GM18858 (cell line): ENCODE results near the gene AGPAT3.

ENCODE experiments used
- ATAC-seq: cut with Tn5 transposase; IDR thresholded peaks from one replicate; pipeline ENCODE4 v1.9.1; 2021; ENCODE audit not compliant: unreplicated experiment

AGPAT3 gene

DNA sequence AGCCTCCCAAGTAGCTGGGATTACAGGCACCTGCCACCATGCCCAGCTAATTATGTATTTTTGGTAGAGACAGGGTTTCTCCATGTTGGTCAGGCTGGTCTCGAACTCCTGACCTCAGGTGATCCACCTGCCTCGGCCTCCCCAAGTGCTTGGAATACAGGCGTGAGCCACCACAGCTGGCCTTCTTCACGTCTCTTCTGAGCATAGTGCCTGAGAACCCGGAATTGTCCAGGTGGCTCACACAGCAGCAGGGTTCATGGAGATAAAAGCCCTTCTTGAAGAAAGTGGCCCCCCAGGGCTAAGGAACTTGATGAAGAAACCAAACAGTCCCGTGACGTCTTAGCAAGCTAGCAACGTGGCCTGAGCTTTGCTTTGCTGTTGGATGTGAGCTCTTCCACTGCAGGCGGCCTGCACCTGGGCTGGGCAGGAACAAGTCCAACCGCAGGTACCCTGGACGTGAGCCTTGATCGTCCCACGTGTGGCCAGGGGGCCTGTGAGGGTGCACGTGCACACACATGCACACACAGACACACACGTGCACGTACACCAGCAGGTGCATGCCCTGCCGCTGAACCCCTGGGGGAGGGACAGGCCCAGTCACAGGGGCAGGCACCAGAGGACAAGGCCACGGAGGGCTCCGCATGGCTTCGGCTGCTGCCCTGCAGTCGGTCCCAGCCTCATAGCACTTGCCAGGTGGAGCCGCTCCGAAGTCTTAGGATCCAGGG, 123.6 kb downstream of the AGPAT3 start:
- ATAC-seq, result no peak

DNA sequence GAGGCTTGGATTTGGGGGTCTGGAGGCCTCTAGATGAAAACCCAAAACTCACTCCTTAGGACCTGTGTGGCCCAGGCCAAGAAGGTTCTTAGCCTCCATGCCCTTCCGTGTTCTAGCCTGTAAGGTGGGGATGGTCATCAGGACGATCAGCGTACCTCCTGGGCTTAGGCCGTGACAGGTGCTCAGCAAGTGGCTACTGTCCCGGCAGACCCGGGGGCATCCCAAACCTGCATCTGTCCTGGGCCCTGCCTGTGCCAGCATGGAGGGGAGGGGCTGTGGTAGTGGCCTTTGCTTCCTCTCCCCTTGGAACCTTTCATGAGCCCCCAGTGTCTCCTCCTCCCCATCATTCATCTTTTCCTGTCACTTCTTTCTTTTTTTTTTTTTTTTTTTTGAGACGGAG, 124.4 kb downstream of the AGPAT3 start:
- no peak for ATAC-seq

DNA sequence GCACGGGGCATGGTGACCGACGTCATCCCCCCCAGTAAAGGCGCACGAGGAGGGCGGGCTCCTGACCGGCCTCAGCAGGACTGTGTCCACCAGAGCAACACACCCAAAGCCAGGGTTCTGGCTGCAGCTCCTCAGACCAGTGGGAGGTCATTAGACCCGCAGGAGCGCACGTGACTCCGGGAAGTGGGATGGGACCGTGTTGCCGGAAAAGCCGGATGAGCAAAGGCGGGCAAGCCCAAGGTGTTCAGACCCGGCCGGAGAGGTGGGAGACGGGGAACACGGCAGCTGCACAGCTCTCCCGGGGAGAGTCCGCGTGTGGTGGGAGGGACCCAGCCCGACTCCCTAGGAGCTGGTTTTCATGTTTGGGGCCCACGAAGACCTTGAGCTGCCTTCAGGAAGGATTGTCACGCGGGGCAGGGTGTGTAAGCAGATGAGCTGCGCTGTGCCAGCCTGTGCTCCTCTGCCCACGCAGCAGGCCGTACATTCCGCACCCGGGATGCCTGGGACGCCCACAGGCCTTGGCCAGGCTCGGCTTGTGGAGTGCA, 126.5 kb downstream of the AGPAT3 start:
- no peak for ATAC-seq

DNA sequence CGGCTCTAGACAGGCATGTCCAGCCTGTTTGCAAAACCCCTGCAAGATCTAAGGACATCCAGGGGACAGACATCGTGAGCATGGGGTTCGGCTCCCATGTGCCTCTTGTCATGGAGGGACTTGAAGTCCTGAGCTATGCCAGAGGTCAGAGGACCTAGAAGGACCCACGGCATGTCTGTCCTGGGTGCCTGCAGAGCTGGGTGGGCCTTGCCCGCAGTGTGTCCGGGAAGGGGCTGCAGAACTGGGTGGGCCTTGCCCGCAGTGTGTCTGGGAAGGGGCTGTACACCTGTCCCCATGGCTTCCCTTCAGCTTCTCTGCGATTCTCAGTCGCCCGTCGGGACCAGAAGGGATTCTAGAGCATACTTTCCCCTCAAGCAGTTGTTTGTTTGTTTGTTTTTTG, 127.1 kb downstream of the AGPAT3 start:
- ATAC-seq, result no peak

DNA sequence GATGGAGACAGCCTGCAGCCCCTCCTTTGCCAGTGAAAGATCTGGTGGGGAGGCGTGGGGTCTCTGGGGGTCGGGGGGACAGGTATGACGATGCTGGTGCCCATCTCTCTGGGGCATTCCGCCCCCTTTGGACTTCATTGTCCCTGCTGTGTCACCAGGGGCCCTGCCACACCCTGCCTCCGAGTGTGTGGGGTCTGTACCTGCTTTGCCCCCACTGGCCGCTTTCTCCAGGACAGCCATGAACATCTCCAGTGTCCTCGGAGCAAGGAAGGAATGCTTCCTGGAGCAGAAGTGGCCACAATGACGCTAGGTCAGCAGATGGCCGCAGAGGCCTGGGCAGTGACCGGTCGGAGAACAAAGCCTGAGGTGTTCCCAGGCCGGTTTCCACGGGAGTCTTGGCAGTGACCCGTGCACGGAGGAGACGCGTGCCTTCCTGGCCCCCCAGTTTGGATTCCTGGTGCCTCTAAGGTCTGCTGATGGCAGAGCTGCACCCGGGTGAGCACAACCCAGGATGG, 128.5 kb downstream of the AGPAT3 start:
- no peak for ATAC-seq

DNA sequence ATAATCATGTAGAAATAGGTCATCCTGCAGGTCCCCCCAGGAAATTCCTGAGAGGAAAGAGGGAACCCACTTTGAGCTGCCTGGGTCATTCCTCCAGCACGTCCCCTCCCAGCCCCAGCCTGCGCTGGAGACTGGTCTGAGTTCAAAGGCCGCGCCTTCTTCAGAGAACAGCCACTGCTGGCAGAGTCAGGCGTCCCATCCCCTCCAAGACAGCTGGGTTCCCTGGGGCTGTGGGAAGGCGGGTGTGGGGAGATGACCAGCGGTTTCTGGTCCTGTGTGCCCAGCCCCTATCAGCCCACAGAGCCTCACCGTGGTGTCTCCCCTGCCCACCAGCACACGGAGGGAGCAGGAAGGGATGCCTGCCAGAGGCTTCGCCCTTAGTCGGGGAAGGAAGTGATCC, 129.1 kb downstream of the AGPAT3 start:
- no peak for ATAC-seq

DNA sequence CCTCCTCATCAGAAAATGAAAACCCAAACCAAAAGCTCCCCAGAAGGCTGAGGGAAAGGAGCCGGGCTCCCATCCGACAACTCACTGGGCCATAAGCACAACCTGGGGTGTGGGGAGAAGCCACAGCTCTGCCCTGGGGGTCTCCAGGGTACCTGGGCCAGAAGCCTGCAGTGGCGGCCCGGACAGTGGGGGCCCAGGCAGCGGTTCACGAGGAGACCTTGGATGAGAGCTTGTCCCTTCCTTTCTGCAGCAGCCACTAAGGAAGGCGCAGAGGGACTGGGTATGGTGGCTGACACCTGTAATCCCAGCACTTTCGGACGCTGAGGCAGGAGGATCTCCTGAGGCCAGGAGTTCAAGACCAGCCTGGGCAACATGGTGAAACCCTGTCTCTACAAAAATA, 129.6 kb downstream of the AGPAT3 start:
- no peak for ATAC-seq

DNA sequence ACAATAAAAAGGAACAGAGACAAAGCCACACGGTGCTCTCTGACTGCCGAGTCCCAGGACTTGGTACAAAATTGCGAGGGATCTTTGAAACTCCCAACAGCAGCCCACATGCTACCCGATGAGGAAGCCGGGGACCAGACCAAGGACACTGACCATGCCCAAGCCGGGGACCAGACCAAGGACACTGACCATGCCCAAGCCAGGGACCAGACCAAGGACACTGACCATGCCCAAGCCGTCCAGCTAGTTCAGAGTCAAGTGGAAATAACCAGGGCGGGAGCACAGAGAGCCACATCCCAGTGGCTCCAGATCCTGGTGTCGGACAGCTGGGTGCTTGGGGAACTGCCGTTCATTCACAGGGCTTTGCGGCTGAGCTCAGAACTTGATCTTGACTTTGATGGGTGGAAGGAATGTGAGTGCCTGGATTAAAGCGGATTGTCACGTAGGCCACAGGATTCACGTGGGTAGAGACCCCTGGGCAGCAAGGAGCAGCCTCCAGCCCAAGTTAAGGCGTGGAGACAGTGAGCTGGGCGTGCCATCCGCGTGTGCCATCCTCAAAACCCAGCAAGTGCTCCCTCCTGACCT, 130.6 kb downstream of the AGPAT3 start:
- ATAC-seq, result no peak

DNA sequence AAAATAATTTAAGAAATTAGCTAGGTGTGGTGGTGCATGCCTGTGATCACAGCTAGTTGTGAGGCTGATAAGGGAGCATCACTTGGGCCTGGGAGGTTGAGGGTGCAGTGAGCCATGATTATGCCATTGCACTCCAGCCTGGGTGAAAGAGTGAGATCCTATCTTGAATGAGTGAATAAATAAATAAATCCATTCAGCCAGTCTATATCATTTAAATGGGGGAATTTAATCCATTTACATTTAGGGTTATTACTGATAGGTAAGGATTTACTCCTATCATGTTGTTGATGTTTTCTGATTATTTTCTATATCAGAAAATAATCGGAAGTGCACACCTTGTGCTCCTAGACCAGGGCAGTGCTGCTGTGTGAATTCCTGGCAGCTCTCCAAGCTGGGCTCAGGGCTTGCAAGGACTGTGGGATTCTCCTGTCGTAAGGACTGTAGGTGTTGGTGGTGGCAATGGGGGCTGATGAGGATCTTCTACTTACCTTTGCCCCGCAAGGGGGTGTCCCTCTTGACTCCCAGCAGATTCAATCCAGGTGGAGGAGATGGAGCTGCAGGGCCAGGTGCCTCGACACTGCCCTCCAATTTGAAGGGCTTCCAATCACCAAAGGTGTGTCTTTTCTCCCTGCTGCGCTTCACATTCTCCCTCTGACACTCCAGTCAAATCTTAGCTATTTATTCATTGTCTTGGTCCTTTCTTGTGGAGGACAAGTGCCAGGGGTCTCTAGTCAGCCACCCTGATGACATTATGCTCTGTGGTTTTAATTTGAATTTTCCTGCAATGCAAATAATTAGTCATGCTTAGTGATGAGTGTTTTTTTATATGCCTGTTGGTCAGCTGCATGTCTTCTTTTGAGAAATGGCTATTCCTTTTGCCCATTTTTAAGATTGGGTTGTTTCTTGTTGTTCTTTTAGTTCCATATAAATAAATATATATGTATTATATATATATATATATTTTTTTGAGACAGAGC, 133.0 kb downstream of the AGPAT3 start:
- ATAC-seq, result no peak

DNA sequence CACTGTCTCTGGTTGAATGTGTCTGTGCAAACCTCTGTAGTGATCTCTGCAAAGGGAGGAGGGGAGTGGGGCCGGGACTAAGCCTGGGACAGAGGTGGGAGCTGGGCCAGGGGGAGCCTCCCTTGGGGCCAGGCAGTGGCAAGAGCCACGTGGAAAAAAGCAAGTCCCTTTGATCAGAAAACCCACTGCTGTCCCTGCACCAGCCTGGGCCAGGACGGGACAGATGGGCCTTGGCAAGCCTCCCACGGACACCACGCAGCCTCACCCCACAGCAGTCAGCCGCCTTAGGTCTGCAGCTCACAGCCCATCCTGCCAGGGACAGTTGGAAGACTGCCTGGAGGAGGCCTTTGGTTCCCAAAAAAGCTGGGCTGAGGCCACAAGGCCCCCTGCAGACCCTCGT, 135.3 kb downstream of the AGPAT3 start:
- no peak for ATAC-seq

DNA sequence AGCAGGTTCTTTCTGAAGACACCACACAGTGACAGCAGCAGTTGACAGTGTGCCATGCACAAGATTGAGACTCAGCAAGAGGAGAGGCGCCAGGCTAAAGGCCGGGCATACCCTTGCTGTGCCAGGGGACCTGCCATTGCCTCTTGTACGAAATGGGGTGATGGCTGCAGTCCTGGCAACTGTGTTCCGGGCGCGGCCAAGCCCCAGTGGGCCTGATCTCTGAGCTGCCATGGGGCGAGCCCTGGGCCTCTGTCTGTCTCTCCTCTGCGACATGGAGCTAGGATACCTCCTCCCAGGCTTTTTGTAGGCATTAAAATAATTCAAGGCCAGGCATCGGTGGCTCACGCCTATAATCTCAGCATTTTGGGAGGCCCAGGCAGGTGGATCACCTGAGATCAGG, 137.5 kb downstream of the AGPAT3 start:
- ATAC-seq, result no peak

DNA sequence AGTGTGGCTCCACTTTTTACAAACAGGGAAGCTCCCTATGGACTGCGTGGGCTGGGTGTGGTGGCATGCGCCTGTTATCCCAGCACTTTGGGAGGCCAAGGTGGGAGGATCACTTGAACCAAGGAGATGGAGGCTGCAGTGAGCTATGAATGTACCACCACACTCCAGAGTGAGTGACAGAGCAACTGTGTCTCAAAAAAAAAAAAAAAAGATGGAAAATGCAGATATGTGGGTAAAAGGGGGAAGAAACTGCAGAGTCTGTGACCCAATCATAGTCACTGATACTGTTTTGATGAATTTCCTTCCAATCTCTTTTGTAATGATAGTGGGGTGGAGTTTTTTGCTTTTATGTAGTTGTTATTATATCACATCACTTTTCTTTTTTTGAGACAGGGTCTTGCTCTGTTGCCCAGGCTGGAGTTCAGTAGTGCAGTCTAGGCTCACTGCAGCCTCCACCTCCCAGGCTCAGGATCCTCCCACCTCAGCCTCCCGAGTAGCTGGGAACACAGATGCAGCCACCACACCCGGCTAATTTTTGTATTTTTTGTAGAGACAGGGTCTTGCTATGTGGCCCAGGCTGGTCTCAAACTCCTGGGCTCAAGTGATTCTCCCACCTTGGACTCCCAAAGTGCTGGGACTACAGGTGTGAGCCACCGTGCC, 138.4 kb downstream of the AGPAT3 start:
- ATAC-seq, result no peak

DNA sequence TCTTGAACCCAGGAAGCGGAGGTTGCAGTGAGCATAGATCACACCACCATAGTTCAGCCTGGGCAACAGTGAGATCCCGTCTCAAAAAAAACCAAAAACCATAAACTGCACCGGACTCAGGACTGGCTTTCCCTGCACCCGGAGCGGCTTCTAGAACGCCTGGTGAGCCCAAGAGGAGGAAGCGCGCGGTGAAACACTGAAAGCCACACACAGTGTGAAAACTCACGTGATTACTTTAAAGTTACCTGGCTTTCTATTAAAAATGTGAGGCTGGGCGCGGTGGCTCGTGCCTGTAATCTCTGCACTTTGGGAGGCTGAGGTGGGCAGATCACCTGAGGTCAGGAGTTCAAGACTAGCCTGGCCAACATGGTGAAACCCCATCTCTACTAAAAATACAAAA, 140.0 kb downstream of the AGPAT3 start:
- no peak for ATAC-seq

DNA sequence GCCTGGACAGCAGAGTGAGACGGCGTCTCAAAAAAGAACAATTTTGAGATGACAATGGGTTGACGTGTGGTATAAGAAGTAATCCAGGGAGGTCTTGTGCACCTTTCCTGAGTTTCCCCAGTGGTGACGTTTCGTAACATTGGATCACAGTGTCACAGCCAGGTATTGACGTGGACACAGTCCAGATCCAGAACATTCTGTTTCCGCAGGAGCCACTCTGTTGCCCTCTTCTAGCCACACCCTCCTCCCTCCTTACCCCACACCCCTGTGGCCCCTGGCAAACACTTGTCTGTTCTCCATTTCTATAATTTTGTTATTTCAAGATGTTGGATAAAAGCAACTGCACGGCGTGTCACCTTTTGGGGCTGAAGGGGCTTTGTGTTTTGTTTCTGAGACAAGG, 140.6 kb downstream of the AGPAT3 start:
- ATAC-seq, result no peak

DNA sequence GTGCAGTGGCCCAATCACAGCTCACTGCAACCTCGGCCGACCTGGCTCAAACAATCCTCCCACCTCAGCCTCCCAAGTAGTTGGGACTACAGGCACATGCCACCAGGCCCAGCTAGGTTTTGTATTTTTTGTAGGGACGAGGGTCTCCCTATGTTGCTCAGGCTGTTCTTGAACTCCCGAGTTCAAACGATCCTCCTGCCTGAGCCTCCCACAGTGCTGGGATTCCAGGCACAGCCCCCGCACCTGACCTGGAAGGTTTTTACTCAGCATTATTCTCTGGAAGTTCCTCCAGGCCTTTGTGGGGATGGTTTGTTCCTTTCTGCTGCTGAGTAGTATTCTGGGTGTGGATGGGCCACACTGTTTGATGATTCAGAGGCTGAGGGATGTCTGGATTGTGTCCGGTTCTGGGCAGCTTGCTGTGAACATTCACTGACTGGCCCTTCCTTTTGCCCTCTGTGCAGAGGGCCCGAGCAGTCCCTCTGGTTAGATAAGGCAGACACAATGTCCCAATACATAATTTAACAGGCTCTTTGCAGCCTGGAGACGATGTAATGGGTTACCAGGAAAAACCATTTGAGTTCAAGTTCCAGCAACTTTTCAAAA, 141.1 kb downstream of the AGPAT3 start:
- no peak for ATAC-seq

DNA sequence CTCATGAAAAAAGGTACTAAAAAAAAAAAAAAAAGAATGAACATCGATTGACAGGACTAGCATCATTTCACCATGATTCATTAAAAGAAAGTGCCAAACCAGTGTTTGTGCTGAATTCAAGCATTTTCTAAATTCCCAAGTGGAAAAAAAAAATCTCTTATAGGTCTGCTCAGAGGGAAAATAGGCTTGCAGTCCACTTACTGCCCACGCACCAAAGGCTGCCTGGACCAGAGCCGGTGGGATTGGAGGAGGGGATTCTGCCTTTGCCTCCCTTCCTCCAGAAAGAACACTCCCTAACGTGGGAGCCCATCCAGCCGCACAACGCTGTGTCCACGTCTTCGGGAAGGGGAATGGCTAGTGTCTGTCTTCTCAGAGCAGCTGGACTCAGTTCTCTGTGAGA, 141.6 kb downstream of the AGPAT3 start:
- ATAC-seq, result no peak

DNA sequence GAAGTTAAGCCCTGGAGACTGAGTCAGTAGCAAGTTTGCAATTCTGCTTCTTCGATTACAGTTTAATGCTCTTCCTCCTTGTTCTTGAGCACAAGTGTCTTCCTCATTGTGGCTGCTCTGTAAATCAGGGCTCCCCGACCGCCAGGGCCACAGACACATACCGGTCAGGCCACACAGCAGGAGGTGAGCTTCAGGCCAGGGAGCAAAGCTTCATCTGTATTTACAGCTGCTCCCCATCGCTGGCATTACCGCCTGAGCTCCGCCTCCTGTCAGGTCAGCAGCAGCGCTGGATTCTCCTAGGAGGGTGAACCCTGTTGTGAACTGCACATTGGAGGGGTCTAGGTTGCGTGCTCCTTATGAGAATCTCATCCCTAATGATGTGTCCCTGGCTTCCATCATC, 145.4 kb downstream of the AGPAT3 start:
- no peak for ATAC-seq

DNA sequence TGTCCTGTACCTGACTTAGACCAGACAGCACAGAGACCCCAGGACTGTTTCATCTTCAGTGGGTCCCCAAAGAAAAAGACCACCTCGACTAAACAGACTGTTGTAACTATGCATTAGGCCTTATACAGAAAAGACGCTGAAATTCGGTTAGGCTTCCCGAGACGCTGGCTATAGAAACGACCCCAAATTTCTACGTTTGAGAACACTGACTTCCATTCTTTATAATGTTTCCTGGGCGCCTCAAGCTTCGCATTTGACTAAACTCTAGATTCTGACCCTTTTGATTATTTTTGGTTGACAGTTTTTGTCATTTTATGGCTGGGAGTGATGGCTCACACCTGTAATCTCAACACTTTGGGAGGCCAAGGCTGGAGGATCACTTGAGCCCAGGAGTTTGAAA, 146.1 kb downstream of the AGPAT3 start:
- ATAC-seq, result no peak

DNA sequence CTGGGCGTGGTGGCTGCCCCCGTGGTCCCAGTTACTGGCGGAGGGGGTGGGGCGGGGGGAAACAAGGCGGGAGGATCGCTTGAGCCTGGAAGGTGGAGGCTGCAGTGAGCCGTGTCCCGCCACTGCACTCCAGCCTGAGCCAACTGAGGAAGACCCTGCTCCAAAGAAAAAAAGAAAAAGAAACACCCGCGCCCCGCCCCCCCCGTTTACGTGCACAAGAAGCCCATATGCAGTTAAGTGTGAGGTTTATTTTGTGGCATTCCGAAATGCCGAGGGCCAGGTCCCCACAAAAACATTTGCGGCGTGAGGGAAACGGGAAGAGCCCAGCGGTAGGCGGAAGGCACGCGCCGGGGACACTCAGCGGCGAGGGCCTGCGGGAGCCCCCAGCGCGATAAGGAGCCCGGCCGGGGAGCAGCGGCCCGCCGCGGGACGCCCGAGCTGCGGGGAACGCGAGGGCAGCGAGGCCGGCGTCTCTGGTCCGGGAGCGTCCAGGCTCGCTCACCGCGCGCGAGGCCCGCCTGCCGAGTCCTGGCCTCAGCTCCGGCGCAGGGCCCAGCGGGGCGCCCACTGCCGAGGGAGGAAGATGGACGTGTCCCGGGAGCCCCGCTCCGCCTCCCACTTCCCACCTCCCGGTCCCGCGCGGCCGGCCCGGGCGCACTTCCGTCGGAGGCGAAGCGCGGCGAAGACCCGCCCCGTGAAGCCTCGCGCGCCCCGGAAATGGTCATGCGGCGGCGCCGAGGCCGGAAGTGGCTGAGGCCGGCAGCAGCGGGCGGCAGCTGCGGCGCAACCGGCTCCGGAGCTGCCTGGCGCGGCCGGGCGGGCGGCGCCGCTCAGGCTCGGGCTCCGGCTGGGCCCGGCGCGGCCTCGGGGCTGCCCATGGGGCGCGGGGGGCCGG, 146.8 kb downstream of the AGPAT3 start, which contains the start of gene TRAPPC10:
TSS of gene TRAPPC10 (plus strand) at position 731 of the 895 bp plus-strand sequence. CDS start 185 bp downstream, outside the sequence.
- peak; percentile 47 for ATAC-seq
